HepG2 (cell line): Measurements from ENCODE around the gene ZRANB2. TPM values are rescaled to one million over a fixed set of nuclear protein-coding genes. Genes with fewer than 3 reads are reported as not detected.

Source experiments
- ATAC-seq: fragments of 200-7000 bp; cut with Tn5 transposase; 3 replicates; pipeline ENCODE4 v1.9.1; 2020; ENCODE audit warnings: mild to moderate bottlenecking, moderate library complexity
- BruUV-seq: library from RNA; stranded (reverse); fragments of 400-500 nt; replicated peaks from 2 replicates; lab custom pipeline; 2021; lab: Mats Ljungman, UMichigan
- CTCF ChIA-PET: fragments of 300-600 bp; formaldehyde crosslinking; extraction: SDS; loops from one replicate; lab custom pipeline; 2021; ENCODE audit warnings: low total read pairs, inconsistent platforms, low intra/inter-chr PET ratio; lab: Yijun Ruan, JAX
- POLR2A ChIA-PET: fragments of 350-600 bp; sonication (Branson Sonifier 250); formaldehyde crosslinking; loops from one replicate; lab custom pipeline; 2020; ENCODE audit warnings: antibody characterized with exemption, inconsistent platforms; lab: Yijun Ruan, JAX
- DNase-seq: peaks from one replicate; pipeline ENCODE4 v3.0.0-alpha.2; 2015; ENCODE audit warnings: low spot score
- FAIRE-seq: peaks from 3 replicates; lab custom pipeline; 2011; peaks lifted over from hg19 to GRCh38; lab: Jason Lieb, UNC
- H2AFZ ChIP-seq: one replicate; pipeline ENCODE4 v1.6.1; 2011; ENCODE audit warnings: low read length, inconsistent platforms
- H3K27ac ChIP-seq: fragments of 300-600 bp; 3 replicates; pipeline ENCODE4 v1.8.0; 2011; ENCODE audit warnings: mixed run types, mild to moderate bottlenecking, mixed read lengths, low read length, inconsistent platforms; ENCODE audit not compliant: insufficient read depth; ENCODE audit errors: extremely low read length
- H3K27me3 ChIP-seq, 2 experiments: fragments of 200-600 bp in 1 of 2; 2 replicates in 1 of 2; 3 replicates in 1 of 2; pipeline versions ENCODE4 v1.6.0 to v1.8.0; 2011; ENCODE audit warnings: low read length in 2 of 2, mild to moderate bottlenecking in 2 of 2, moderate library complexity in 2 of 2, inconsistent platforms in 1 of 2; ENCODE audit not compliant: insufficient read depth in 2 of 2, control insufficient read depth in 1 of 2
- H3K36me3 ChIP-seq, 2 experiments: fragments of 200-600 bp in 1 of 2; replicated peaks in 1 of 2; 2 replicates in 1 of 2; 3 replicates in 1 of 2; pipeline versions ENCODE4 v1.5.1 to v1.8.0; 2011; ENCODE audit warnings: low read length in 2 of 2, inconsistent platforms in 1 of 2; ENCODE audit not compliant: insufficient read depth in 2 of 2, control insufficient read depth in 1 of 2
- H3K4me1 ChIP-seq: 2 replicates; pipeline ENCODE4 v1.5.1; 2012; ENCODE audit warnings: low read length, inconsistent platforms; ENCODE audit not compliant: insufficient read depth
- H3K4me2 ChIP-seq: 2 replicates; pipeline ENCODE4 v1.6.0; 2011; ENCODE audit warnings: low read depth, low read length, inconsistent platforms
- H3K4me3 ChIP-seq, 3 experiments: fragments of 200-600 bp in 1 of 3; sonication (generic), shearing (Covaris generic) in 1 of 3; replicated peaks in 1 of 3; 2 replicates each; pipeline ENCODE4 v1.5.1; 2011 to 2016; ENCODE audit warnings: low read length in 3 of 3, inconsistent platforms in 2 of 3, low read depth in 2 of 3, mild to moderate bottlenecking in 2 of 3, control low read depth in 1 of 3, mixed read lengths in 1 of 3; ENCODE audit not compliant: insufficient read depth in 1 of 3
- H3K79me2 ChIP-seq: one replicate; pipeline ENCODE4 v1.6.1; 2011; ENCODE audit warnings: low read length, inconsistent platforms; ENCODE audit not compliant: insufficient read depth
- H3K9ac ChIP-seq: 2 replicates; pipeline ENCODE4 v1.6.0; 2011; ENCODE audit warnings: mild to moderate bottlenecking, low read depth, low read length, inconsistent platforms; ENCODE audit not compliant: insufficient read depth
- H3K9me3 ChIP-seq: 2 replicates; pipeline ENCODE4 v1.5.1; 2012; ENCODE audit warnings: mild to moderate bottlenecking, low read length
- H4K20me1 ChIP-seq: 2 replicates; pipeline ENCODE4 v1.6.0; 2011; ENCODE audit warnings: inconsistent platforms, mild to moderate bottlenecking, low read length, moderate library complexity; ENCODE audit not compliant: insufficient read depth
- CC2D1A ChIP-seq: sonication (generic); formaldehyde crosslinking; IDR thresholded peaks from 2 replicates; pipeline ENCODE4 v1.8.1; 2023; ENCODE audit warnings: mild to moderate bottlenecking, missing genetic modification reagents
- ERF ChIP-seq: IDR thresholded peaks from 2 replicates; pipeline ENCODE4 v1.6.1; 2018; ENCODE audit warnings: missing biosample characterization, missing genetic modification reagents
- HNF4G ChIP-seq, 2 experiments: sonication (generic) in 1 of 2; formaldehyde crosslinking in 1 of 2; IDR thresholded peaks; 2 replicates each; pipeline versions ENCODE4 v1.4.0 to v1.6.1; 2011 to 2020; ENCODE audit warnings: borderline replicate concordance in 2 of 2, low read depth in 2 of 2, mild to moderate bottlenecking in 2 of 2, low read length in 1 of 2, missing genetic modification reagents in 1 of 2, moderate library complexity in 1 of 2
- MYC ChIP-seq: sonication (generic); formaldehyde crosslinking; IDR thresholded peaks from 2 replicates; pipeline ENCODE4 v1.9.0; 2021; ENCODE audit warnings: missing genetic modification reagents, borderline replicate concordance
- PITX1 ChIP-seq: sonication (generic); formaldehyde crosslinking; IDR thresholded peaks from 2 replicates; pipeline ENCODE4 v1.5.1; 2020; ENCODE audit warnings: mild to moderate bottlenecking, missing genetic modification reagents
- RBM22 ChIP-seq: fragments of 200-400 bp; formaldehyde crosslinking; optimal IDR thresholded peaks from 2 replicates; pipeline ENCODE3; 2017; ENCODE audit warnings: mild to moderate bottlenecking, low read length, moderate library complexity
- RFX5 ChIP-seq: IDR thresholded peaks from 2 replicates; pipeline ENCODE4 v1.6.1; 2011; ENCODE audit warnings: low read depth, low read length, improper control_type of control experiment
- SP140L ChIP-seq: sonication (generic); formaldehyde crosslinking; IDR thresholded peaks from 2 replicates; pipeline ENCODE4 v1.4.0; 2020; ENCODE audit warnings: missing genetic modification reagents, borderline replicate concordance
- TCF7 ChIP-seq: sonication (generic); IDR thresholded peaks from 2 replicates; pipeline ENCODE4 v1.6.1; 2016; ENCODE audit warnings: antibody characterized with exemption, low read depth
- U2AF1 ChIP-seq: fragments of 200-400 bp; formaldehyde crosslinking; optimal IDR thresholded peaks from 2 replicates; pipeline ENCODE3; 2017; ENCODE audit warnings: mild to moderate bottlenecking, low read depth, low read length
- ZNF232 ChIP-seq: sonication (generic); formaldehyde crosslinking; IDR thresholded peaks from 2 replicates; pipeline ENCODE4 v1.4.0; 2020; ENCODE audit warnings: missing genetic modification reagents, borderline replicate concordance
- ZNF350 ChIP-seq: sonication (generic); formaldehyde crosslinking; IDR thresholded peaks from 2 replicates; pipeline ENCODE4 v1.4.0; 2020; ENCODE audit warnings: mild to moderate bottlenecking, low read depth, missing genetic modification reagents, borderline replicate concordance
- ZNF383 ChIP-seq: sonication (generic); formaldehyde crosslinking; IDR thresholded peaks from 2 replicates; pipeline ENCODE4 v1.4.0; 2020; ENCODE audit warnings: missing genetic modification reagents, mild to moderate bottlenecking, borderline replicate concordance
- WGBS: methylation state at CpG from one replicate; pipeline ENCODE4 v1.1.6; 2017; ENCODE audit warnings: low lambda C conversion rate; 5-methylcytosine and 5-hydroxymethylcytosine counted together
- in situ Hi-C: cut with HindIII; loops from 2 replicates; pipeline ENCODE4 v1.10.0; 2017; ENCODE audit warnings: low pct_unique_long_range_greater_than_20kb; ENCODE audit not compliant: extremely low pct_ligation_motif_present
- intact Hi-C: fragments of 100-400 bp; cut with micrococcal nuclease; formaldehyde crosslinking; loops from one replicate; pipeline ENCODE4 v1.10.0; 2022; ENCODE audit not compliant: unreplicated experiment
- polyA plus RNA-seq, 8 experiments: library from polyadenylated mRNA; depleted of rRNA in 3 of 8; stranded (reverse) in 7 of 8; unstranded in 1 of 8; fragments of >200 nt; fragmentation: Illumina TruSeq in 4 of 8; extraction: Trizol in 4 of 8; gene quantifications; 2 replicates each; pipeline versions ENCODE4 v1.2.1 to v1.2.3, GENCODE V29; 2011 to 2016; ENCODE audit warnings: low read depth in 4 of 8, missing spikeins in 1 of 8, mixed read lengths in 1 of 8; ENCODE audit not compliant: insufficient read depth in 1 of 8
- total RNA-seq, 5 experiments: library from RNA; depleted of rRNA; stranded (reverse); fragments of >200 nt; fragmentation: Illumina TruSeq; extraction: Trizol; gene quantifications; 2 replicates each; pipeline ENCODE4 v1.2.3, GENCODE V29; 2016; ENCODE audit warnings: low read depth in 1 of 5
- TF ChIP-seq, protein P1 (sequence below): sonication (generic); formaldehyde crosslinking; IDR thresholded peaks from 2 replicates; pipeline ENCODE4 v1.9.0; 2022; ENCODE audit warnings: missing genetic modification reagents, mild to moderate bottlenecking, borderline replicate concordance

Gene ZRANB2
- total and polyA plus RNA-seq, 2 of the 13 experiments (the other 11 are each of a cell fraction or from before 2014, with no cell fraction given), result 43.0 to 45.4 TPM

DNA sequence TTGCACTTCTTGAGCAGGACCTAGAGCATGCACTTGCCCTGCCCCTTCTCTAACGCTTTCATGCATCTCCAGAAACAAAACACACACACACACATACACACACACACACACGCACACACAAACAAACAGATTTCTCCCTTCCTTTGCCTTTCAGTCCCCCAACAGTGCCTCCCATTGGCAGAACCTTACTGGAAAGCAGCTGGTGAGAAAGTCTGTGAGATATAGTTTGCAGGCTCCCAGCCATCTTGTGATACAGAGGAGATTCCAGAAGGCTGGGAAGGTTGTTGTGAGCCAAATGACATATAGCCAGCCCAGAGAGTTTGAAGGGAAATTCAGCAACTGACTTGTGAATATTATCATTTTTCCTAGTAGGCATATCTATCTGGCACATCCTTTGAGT lies 35.9 kb upstream of the ZRANB2 start (continued):
- TF ChIP-seq U2AF1, result no peak
- no peak for TF ChIP-seq HNF4G (IDR thresholded peaks at IDR 0.05; ENCODE audit: borderline replicate concordance, low read depth, low read length)
- no peak for TF ChIP-seq HNF4G (CRISPR knock-in tag; IDR thresholded peaks at IDR 0.05; ENCODE audit: borderline replicate concordance, low read depth)
- TF ChIP-seq ERF (CRISPR knock-in tag), result no peak
- no peak for TF ChIP-seq TCF7
- no peak for TF ChIP-seq RBM22
- TF ChIP-seq MYC (CRISPR knock-in tag), result no peak

- FAIRE-seq (no peak), ATAC-seq (no peak), DNase-seq (no peak)
- CTCF ChIA-PET, result no interaction called here
- in situ Hi-C loops, result no loop called here
- Histone ChIP-seq H3K27ac (no peak overlapping the region), H3K4me1 (no peaks in the 10 kb centered on the region), H4K20me1 (no peaks in the 10 kb centered on the region), H3K36me3 (no peaks in the 10 kb centered on the region), H3K79me2 (no peaks in the 10 kb centered on the region), H3K4me2 (no peak overlapping the region), H2AFZ (no peak overlapping the region), H3K9ac (no peak overlapping the region), H3K27me3 (no peaks in the 10 kb centered on the region), H3K9me3 (0 out of 2 replicates have a peak, but pooled peaks cover 4% of the 10 kb centered on the region), H3K4me3 (no peak overlapping the region)
- no TSS peak for BruUV-seq
- POLR2A ChIA-PET, result no interaction called here
- intact Hi-C loops, result no loop called here
- TF ChIP-seq ZNF350 (CRISPR knock-in tag) (no peak), SP140L (CRISPR knock-in tag) (no peak), PITX1 (CRISPR knock-in tag) (no peak), CC2D1A (CRISPR knock-in tag) (no peak), ZNF232 (CRISPR knock-in tag) (no peak), RFX5 (no peak), ZNF383 (CRISPR knock-in tag) (no peak)
- TF ChIP-seq, protein P1, sequence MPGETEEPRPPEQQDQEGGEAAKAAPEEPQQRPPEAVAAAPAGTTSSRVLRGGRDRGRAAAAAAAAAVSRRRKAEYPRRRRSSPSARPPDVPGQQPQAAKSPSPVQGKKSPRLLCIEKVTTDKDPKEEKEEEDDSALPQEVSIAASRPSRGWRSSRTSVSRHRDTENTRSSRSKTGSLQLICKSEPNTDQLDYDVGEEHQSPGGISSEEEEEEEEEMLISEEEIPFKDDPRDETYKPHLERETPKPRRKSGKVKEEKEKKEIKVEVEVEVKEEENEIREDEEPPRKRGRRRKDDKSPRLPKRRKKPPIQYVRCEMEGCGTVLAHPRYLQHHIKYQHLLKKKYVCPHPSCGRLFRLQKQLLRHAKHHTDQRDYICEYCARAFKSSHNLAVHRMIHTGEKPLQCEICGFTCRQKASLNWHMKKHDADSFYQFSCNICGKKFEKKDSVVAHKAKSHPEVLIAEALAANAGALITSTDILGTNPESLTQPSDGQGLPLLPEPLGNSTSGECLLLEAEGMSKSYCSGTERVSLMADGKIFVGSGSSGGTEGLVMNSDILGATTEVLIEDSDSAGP, result no peak
- WGBS, result 6% methylated on average over 8 of the region's 8 CpGs
Observed at GRCh38 chr1:71106658-71107322, 26.0 kb upstream of the ZRANB2 start.
